ENCODE data around the gene CFAP54. TPM values are rescaled to one million over a fixed set of nuclear protein-coding genes. Genes with fewer than 3 reads are reported as not detected.

Gene CFAP54
- total and polyA plus RNA-seq, 2 experiments from 2014 or later, result 0.07 to 0.76 TPM

- Histone ChIP-seq H3K4me3 (no peak overlapping the region), H3K9me2 (ENCODE audit: insufficient read depth) (peaks cover 3% of the 10 kb centered on the region; the same call in 1 of the 2 replicates), H3F3A (replicated peaks; ENCODE audit: low read depth) (no peaks in the 10 kb centered on the region), H3K4me2 (no peak overlapping the region), H3K27me3 (ENCODE audit: insufficient read depth) (no peaks in the 10 kb centered on the region), H2AFZ (no peak overlapping the region), H4K20me1 (replicated peaks; ENCODE audit: insufficient read depth) (no peaks in the 10 kb centered on the region), H3K36me3 (ENCODE audit: insufficient read depth) (no peaks in the 10 kb centered on the region), H3K4me1 (ENCODE audit: insufficient read depth) (peaks cover 6% of the 10 kb centered on the region; the same call in 1 of the 2 replicates), H3K79me2 (replicated peaks; ENCODE audit: insufficient read depth) (no peaks in the 10 kb centered on the region), H3K27ac (ENCODE audit: low read depth) (no peak overlapping the region)
- Mint-ChIP-seq H3K27me3 (ENCODE audit: insufficient read depth, low read depth, poor library complexity) (peaks cover 1% of the 10 kb centered on the region), H3K9me3 (no peaks in the 10 kb centered on the region), H3K27ac (no peak overlapping the region), H3K4me3 (no peak overlapping the region), H3K4me1 (no peaks in the 10 kb centered on the region), H3K36me3 (ENCODE audit: low read depth) (no peaks in the 10 kb centered on the region)
- ATAC-seq (no peak), DNase-seq (ENCODE audit: low spot score) (no peak)
- TF ChIP-seq EZH2phosphoT487 (IDR thresholded peaks at IDR 0.05; ENCODE audit: unreplicated experiment), result no peak
- no peak for TF ChIP-seq POLR2AphosphoS5 (IDR thresholded peaks at IDR 0.05; ENCODE audit: low read depth)
- no peak for TF ChIP-seq REST (IDR thresholded peaks at IDR 0.05; ENCODE audit: unreplicated experiment)
- TF ChIP-seq, protein P1, sequence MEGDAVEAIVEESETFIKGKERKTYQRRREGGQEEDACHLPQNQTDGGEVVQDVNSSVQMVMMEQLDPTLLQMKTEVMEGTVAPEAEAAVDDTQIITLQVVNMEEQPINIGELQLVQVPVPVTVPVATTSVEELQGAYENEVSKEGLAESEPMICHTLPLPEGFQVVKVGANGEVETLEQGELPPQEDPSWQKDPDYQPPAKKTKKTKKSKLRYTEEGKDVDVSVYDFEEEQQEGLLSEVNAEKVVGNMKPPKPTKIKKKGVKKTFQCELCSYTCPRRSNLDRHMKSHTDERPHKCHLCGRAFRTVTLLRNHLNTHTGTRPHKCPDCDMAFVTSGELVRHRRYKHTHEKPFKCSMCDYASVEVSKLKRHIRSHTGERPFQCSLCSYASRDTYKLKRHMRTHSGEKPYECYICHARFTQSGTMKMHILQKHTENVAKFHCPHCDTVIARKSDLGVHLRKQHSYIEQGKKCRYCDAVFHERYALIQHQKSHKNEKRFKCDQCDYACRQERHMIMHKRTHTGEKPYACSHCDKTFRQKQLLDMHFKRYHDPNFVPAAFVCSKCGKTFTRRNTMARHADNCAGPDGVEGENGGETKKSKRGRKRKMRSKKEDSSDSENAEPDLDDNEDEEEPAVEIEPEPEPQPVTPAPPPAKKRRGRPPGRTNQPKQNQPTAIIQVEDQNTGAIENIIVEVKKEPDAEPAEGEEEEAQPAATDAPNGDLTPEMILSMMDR (conservative IDR thresholded peaks at IDR 0.05; ENCODE audit: low read depth in 2 of 2), result no peak
- TF ChIP-seq ETS1 (IDR thresholded peaks at IDR 0.05), result no peak
- TF ChIP-seq NANOG (IDR thresholded peaks at IDR 0.05; ENCODE audit: borderline replicate concordance), result no peak
- no peak for TF ChIP-seq STAT1 (IDR thresholded peaks at IDR 0.05; ENCODE audit: unreplicated experiment)
- no peak for TF ChIP-seq ZNF331 (CRISPR knock-in tag; IDR thresholded peaks at IDR 0.05; ENCODE audit: low read depth)
- TF ChIP-seq JUNB (IDR thresholded peaks at IDR 0.05; ENCODE audit: unreplicated experiment), result no peak
- TF ChIP-seq ZNF462 (CRISPR knock-in tag; IDR thresholded peaks at IDR 0.05), result no peak
- TF ChIP-seq ZNF114 (CRISPR knock-in tag; IDR thresholded peaks at IDR 0.05), result no peak
- TF ChIP-seq CREB1 (CRISPR knock-in tag; IDR thresholded peaks at IDR 0.05; ENCODE audit: low read depth), result no peak
- no peak for TF ChIP-seq EZH2 (IDR thresholded peaks at IDR 0.05; ENCODE audit: low read depth, unreplicated experiment)
Measured at GRCh38 chr12:96808587-96808986, 319.2 kb downstream of the CFAP54 start.
